Measurements from ENCODE around the gene GTF2E1. TPM values are rescaled to one million over a fixed set of nuclear protein-coding genes. Genes with fewer than 3 reads are reported as not detected.
A peak's percentile ranks its signal among the peaks of the same experiment; 100 is the strongest.

The GTF2E1 gene
- total and polyA plus RNA-seq, 8 donors, result 2.7 to 9.7 (median 6.5) TPM

DNA sequence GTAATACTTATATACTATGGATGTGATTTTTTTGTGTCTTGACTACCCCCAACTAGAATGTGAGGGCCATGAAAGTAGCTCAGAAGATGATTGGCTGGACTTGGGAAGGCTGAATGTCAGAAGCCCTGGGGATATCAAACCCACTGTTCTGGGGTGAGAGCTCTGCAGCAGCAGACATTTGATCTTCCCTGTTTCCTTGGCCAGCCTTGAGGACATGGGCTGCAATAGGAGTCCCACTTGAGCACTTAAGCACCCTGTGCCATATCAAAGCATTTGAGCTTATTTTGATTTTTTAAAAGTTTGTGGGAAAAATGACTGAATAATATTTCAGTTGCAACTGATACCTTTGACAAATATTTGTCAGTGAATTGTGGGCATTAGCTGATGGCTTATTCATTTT lies 21.7 kb downstream of the GTF2E1 start:
- H3K4me1 ChIP-seq, result peaks cover 0 to 16% (median 11%) of the 10 kb centered on the region in 3 donors
- intact Hi-C loops (cut with DNase I), result no loop called here
- ATAC-seq (no peak), DNase-seq (no peak), FAIRE-seq (no peak)
- no peak overlapping the region for H3K27ac ChIP-seq
- no peaks in the 10 kb centered on the region for H3K36me3 ChIP-seq
- no peak overlapping the region for H3K4me3 ChIP-seq
- no peaks in the 10 kb centered on the region for H3K9me3 ChIP-seq
- TF ChIP-seq, protein P1, sequence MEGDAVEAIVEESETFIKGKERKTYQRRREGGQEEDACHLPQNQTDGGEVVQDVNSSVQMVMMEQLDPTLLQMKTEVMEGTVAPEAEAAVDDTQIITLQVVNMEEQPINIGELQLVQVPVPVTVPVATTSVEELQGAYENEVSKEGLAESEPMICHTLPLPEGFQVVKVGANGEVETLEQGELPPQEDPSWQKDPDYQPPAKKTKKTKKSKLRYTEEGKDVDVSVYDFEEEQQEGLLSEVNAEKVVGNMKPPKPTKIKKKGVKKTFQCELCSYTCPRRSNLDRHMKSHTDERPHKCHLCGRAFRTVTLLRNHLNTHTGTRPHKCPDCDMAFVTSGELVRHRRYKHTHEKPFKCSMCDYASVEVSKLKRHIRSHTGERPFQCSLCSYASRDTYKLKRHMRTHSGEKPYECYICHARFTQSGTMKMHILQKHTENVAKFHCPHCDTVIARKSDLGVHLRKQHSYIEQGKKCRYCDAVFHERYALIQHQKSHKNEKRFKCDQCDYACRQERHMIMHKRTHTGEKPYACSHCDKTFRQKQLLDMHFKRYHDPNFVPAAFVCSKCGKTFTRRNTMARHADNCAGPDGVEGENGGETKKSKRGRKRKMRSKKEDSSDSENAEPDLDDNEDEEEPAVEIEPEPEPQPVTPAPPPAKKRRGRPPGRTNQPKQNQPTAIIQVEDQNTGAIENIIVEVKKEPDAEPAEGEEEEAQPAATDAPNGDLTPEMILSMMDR (IDR thresholded peaks at IDR 0.05), result no peak
- H3K27me3 ChIP-seq, result no peaks in the 10 kb centered on the region

DNA sequence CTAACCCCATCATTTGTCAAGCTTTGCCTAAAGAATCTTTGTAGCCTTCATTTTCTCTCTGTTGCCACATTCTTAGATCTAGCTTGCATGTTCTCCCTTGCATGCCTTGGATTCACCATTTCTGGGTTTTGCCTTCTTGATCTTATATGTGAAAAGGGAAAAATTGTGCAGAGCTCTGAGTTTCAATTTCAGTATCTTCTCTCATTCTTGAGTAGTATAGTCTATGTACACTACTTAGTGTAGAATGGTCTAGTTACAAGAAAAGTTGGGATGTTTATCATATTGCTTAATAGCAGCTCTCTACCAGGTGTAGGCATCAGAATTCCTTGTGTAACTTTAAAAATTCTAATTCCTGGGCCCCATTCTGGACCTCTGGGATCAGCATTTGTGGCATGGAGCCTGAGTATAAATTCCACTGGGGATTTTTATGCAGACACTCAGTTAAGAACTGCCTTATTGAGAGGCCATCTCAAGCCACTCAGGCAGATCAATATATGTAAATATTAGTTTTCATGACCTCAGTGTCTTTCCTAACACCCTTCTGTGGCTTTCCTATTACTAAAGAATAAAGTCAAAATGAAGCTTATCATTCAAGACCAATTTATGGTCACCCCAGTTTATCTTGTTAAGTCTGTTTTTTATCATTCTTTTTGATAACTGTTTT lies 23.4 kb downstream of the GTF2E1 start:
- Histone ChIP-seq H3K36me3 (no peaks in the 10 kb centered on the region), H3K27me3 (no peaks in the 10 kb centered on the region), H3K27ac (no peak overlapping the region), H3K4me1 (peaks cover 0 to 16% (median 11%) of the 10 kb centered on the region in 3 donors), H3K4me3 (no peak overlapping the region), H3K9me3 (no peaks in the 10 kb centered on the region)
- TF ChIP-seq, protein P1 (IDR thresholded peaks at IDR 0.05), result no peak
- intact Hi-C loops (cut with DNase I), result no loop called here
- DNase-seq (no peak), FAIRE-seq (no peak), ATAC-seq (peak in 1 of 4 donors; percentile 47)

DNA sequence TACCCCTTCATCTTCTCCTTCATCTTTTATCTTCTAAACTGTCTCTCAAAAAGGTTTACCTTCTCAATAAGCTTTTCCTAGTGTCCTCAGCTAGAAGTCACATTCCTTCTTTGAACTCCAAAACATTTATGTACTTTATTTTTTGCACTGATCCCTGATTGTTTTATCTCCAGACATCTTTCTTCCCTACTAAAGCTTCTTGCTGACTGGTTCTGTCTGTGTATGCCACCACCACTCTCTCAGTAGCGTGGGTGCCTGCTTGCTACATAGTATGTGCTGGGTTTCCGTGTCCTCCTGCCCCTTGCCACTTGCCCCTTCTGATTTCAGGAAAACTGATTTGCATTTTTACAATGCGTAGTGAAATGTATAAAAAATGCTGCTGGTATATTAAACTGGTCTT lies 24.0 kb downstream of the GTF2E1 start:
- peaks cover 0 to 16% (median 11%) of the 10 kb centered on the region in 3 donors for H3K4me1 ChIP-seq
- H3K9me3 ChIP-seq, result no peaks in the 10 kb centered on the region
- no peak overlapping the region for H3K4me3 ChIP-seq
- H3K27ac ChIP-seq, result no peak overlapping the region
- TF ChIP-seq, protein P1 (IDR thresholded peaks at IDR 0.05), result no peak
- 97 to 99% methylated on average over 3 of the region's 3 CpGs for WGBS, 2 donors
- no peaks in the 10 kb centered on the region for H3K27me3 ChIP-seq
- ATAC-seq (no peak), FAIRE-seq (no peak), DNase-seq (no peak)
- H3K36me3 ChIP-seq, result no peaks in the 10 kb centered on the region
- intact Hi-C loops (cut with DNase I), result no loop called here

DNA sequence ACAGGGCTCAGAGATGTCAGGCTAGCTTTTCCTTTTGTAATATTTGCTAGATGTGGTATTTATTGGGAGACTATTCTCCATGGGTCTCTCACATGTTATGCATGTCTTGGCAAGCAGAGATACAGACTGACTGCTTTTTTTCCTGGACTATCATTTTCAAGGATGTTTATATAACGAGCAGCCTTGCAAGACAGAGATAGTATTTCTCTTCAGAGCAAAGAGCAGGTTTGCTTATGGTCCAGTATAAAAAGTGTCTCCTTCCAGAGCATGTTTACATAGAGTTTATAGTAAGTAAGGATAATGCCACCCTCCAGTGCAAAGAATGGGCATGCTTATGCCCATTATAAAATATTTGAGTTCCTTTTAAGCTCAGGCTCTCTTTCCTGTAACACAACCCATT lies 24.6 kb downstream of the GTF2E1 start:
- 38 to 42% methylated on average over 1 of the region's 1 CpG for WGBS, 2 donors

DNA sequence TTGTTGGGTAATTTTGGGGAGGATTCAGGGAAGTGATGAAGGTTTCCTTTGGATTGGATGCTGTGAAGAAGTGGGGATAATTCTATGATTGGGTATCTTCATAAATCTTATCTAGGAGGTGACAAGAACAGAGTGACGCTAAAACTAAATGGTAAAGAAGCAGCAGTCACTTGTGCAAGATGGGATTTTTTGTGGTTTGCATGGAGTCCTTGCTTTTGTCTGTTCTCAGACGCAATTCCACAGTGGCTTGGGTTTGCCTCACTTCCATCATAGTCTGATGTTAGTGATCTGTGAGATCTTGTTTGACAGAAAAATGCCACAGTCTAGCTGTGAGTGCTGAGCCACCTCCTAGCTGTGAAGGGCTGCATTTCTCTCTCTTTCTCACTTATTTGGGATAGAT lies 26.9 kb downstream of the GTF2E1 start:
- ATAC-seq (no peak), DNase-seq (no peak), FAIRE-seq (no peak)
- H3K4me1 ChIP-seq, result peaks cover 0 to 16% (median 11%) of the 10 kb centered on the region in 3 donors
- intact Hi-C loops (cut with DNase I), result no loop called here
- no peaks in the 10 kb centered on the region for H3K36me3 ChIP-seq
- 94 to 99% methylated on average over 2 of the region's 2 CpGs for WGBS, 2 donors
- H3K27me3 ChIP-seq, result no peaks in the 10 kb centered on the region
- TF ChIP-seq, protein P1 (IDR thresholded peaks at IDR 0.05), result no peak
- no peaks in the 10 kb centered on the region for H3K9me3 ChIP-seq
- no peak overlapping the region for H3K4me3 ChIP-seq
- no peak overlapping the region for H3K27ac ChIP-seq

More for the DNA sequence above, 24.6 kb downstream of the GTF2E1 start:
- Histone ChIP-seq H3K27ac (no peak overlapping the region), H3K36me3 (no peaks in the 10 kb centered on the region), H3K4me1 (peaks cover 0 to 16% (median 11%) of the 10 kb centered on the region in 3 donors), H3K27me3 (no peaks in the 10 kb centered on the region), H3K4me3 (no peak overlapping the region), H3K9me3 (no peaks in the 10 kb centered on the region)
- no peak for FAIRE-seq
- no peak for DNase-seq
- intact Hi-C loops (cut with DNase I), result no loop called here
- TF ChIP-seq, protein P1 (IDR thresholded peaks at IDR 0.05), result no peak
- ATAC-seq, result no peak

All from pancreas (tissue), 10 donors.